GM19193 (cell line): ENCODE data around the gene CYP2C19.

ENCODE experiments used
- POLR2A ChIP-seq: IDR thresholded peaks from 4 replicates; pipeline ENCODE4 v1.6.1; 2011; ENCODE audit not compliant: insufficient read depth, insufficient read length; ENCODE audit errors: extremely low read depth

CYP2C19 gene

GRCh38 chr10:94853065-94853464 lies 90.6 kb downstream of the CYP2C19 start:
- TF ChIP-seq POLR2A, result no peak

GRCh38 chr10:94858005-94858404 lies 95.5 kb downstream of the CYP2C19 start:
- TF ChIP-seq POLR2A, result no peak

GRCh38 chr10:94859086-94859485 lies 96.6 kb downstream of the CYP2C19 start:
- no peak for TF ChIP-seq POLR2A

GRCh38 chr10:94878649-94879048 lies 116.2 kb downstream of the CYP2C19 start:
- TF ChIP-seq POLR2A, result no peak

- TF ChIP-seq POLR2A, result no peak
These were observed 116.7 kb downstream of the CYP2C19 start for GRCh38 chr10:94879214-94879613.

- no peak for TF ChIP-seq POLR2A
These were observed 126.6 kb downstream of the CYP2C19 start for GRCh38 chr10:94889123-94889522.

- no peak for TF ChIP-seq POLR2A
These were observed 128.0 kb downstream of the CYP2C19 start for GRCh38 chr10:94890264-94891022.

- TF ChIP-seq POLR2A, result no peak
These were observed 139.6 kb downstream of the CYP2C19 start for GRCh38 chr10:94902080-94902479.

GRCh38 chr10:94902570-94902969 lies 140.1 kb downstream of the CYP2C19 start:
- no peak for TF ChIP-seq POLR2A
